GM21528 (cell line): ENCODE results near the gene DENND6B.
A peak's percentile ranks its signal among the peaks of the same experiment; 100 is the strongest.

ENCODE experiments used
- ATAC-seq: cut with Tn5 transposase; IDR thresholded peaks from one replicate; pipeline ENCODE4 v1.9.1; 2021; ENCODE audit warnings: mild to moderate bottlenecking, moderate library complexity; ENCODE audit not compliant: unreplicated experiment, low FRiP score

DENND6B gene

DNA sequence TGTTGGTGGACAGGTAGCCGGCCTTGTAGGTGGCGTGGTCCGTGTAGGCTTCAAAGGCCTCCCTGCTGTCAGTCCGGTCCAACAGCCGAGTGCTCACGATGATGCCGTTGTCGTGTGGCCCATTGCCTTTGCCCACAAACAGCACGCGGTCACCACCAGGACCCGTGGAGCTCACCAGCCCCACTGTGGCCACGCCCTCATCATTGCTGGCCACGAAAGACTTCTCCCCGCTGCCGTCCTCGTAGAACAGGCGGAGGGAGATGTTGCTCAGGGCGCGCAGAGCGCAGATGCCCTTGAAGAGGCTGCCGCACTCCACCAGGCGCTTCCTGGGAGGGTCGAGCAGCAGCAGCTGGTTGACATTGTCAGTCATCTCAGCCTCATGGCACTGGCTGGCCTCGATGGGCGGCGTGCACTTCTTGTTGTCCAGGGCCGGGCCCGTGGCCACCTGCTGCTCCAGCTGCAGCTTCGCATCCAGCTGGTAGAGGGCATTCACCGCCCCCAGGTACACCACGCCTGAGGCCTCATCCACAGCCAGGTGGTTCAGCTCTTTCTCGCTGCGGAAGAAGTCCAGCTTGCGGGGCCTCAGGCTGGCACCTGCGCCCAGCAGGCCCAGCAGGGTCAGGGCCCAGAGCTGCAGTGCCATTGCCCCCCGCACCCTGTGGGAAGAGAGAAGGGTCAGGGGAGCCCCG is 36.7 kb downstream of the DENND6B start:
- no peak for ATAC-seq

GRCh38 chr22:50289151-50289941 is 37.5 kb downstream of the DENND6B start:
- no peak for ATAC-seq

DNA sequence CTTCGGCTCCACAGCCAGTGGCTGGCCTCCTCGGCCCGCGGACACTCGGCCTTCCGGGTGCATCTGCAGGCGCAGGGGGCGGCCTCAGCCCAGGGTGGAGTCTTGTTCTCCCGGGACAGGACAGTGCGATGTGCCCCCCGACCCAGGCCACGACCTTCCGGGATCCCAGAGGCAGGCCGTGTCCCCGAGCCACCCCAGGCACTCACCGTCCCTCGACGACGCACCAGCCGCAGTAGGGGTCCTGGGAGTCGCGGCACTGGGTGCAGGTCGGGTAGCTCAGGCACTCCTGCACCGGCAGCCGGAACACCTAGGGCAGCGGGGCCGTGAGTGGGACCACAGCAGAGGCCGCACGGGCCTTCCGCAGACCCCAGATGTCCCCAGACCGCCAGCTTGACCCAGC is 39.1 kb downstream of the DENND6B start:
- ATAC-seq, result no peak

DNA sequence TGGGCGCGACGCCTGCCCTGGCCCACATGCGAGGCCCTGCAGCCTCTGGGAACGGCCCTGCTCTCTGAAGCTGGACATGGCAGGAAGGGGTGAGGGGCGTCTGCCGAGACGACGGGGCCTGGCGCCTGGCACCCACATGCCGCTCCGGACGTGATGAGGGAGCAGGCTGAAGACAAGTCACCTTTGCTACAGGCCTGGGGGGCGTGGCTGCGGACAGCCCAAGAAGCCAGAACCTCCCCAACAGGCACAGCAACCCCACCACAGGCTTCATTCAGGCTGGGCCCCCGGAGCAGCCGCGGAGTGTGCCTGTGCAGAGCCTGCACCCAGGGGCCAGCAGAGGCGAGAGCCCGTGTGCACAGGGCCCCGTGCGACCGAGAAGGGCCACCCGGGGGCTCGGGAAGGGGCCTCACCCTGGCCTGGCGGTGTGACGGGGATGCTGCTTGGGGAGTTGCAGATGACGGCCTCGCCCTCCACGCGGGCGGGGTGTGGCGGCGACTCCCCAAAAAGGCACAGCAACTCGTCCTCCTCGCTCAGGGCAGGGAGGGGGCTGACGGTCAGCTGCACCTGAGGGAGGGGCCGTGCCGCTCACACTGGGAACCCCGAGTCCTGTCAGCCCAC is 40.0 kb downstream of the DENND6B start:
- no peak for ATAC-seq

DNA sequence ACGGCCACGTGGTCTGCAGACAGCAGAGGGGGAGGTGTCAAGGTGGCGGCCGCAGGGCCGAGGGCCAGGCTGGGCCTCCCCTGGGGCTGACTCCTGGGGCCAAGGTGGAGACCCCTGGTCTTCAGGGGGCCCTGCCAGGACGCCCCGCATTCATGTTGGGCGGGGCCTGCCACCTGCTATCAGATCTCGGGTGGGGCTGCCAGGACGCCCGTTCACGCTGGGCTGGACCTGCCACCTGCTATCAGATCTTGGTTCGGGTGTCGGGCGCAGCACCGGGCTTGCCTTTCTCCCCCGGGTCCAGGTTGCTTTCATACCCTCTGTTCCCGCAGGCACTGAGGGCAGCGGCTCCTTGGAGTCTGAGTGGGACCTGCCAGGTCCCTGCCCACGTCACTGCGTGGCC is 40.5 kb downstream of the DENND6B start:
- no peak for ATAC-seq

DNA sequence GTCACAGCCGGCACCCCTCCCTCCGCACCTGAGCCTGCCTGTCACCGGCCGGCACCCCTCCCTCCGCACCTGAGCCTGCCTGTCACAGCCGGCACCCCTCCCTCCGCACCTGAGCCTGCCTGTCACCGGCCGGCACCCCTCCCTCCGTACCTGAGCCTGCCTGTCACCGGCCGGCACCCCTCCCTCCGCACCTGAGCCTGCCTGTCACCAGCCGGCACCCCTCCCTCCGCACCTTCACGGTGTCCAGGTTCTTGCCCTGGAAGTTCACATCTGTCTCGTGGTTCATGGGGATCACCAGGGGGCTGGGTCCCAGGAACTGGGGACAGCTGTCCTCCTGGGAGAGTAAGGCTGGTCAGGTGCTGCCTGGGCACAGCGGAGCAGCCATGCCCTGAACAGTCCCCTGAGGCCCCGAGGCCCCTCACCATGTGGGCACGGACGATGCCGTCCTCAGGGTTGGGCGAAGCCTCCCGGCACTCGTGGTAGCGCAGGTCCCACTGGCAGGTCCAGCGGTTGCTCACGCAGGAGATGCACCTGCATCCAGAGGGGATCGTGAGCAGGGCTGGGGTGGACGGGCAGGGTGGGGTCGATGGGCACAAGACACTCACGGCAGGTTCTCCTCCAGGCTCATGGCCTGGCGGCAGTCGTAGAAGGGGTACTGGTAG is 41.1 kb downstream of the DENND6B start:
- ATAC-seq, result no peak

DNA sequence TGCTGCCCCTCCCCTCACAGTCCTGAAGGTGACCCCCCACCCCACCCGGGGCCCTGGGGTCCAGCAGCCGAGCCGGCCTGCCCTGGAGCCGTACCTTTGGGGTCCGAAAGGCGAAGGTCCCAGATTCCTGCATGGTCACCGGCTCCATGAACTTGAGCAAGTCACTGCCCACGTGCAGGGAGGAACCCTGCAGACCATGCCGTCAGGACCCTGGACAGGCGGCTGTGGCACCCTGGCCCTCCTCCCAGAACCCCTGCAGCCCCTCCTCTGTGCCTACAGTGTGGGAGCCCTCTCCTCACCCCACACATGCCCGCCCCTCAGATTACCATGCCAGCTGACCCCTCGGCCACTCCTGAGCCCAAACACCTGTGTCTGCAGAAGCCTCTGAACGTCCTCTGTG is 42.3 kb downstream of the DENND6B start:
- ATAC-seq, result no peak

DNA sequence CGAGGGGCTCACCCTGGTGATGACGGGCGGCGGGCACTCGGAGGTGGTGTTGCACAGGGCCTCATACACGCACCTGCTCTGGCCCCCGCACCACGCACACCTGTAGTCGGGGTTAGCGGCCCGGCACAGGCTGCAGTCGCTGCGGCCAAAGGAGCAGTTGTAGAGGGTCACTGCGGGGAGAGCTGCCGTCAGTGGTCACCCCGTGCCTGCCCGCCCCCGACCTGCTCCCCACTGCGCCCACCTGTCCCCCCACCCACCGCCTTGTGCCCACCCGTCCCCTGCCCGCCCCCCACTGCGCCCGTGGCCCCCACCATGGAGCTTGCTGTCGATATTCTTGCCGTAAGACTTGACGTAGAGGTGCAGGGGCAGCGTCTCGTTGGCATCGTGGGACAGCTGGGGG is 43.0 kb downstream of the DENND6B start:
- no peak for ATAC-seq

- ATAC-seq, result no peak
Measured at GRCh38 chr22:50282361-50283155, 44.3 kb downstream of the DENND6B start.

GRCh38 chr22:50281957-50282356 is 44.9 kb downstream of the DENND6B start:
- no peak for ATAC-seq

DNA sequence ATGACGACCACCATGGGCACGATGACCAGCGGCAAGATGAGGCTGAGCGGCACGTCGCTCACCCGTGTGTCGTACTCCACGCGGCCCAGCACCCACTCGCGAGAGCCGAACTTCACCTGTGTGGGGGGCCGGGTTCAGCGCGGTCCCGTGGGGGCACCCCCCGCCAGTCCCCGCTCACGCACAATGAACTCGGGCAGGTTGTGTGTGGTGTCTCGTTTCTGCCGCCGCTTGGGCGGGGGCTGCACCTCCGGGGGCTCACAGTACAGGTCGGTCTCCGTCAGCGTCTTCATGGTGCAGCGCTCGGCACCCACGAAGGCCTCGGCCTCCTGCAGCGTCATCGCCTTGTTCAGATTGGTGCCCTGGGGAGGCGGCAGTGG is 45.4 kb downstream of the DENND6B start:
- no peak for ATAC-seq

DNA sequence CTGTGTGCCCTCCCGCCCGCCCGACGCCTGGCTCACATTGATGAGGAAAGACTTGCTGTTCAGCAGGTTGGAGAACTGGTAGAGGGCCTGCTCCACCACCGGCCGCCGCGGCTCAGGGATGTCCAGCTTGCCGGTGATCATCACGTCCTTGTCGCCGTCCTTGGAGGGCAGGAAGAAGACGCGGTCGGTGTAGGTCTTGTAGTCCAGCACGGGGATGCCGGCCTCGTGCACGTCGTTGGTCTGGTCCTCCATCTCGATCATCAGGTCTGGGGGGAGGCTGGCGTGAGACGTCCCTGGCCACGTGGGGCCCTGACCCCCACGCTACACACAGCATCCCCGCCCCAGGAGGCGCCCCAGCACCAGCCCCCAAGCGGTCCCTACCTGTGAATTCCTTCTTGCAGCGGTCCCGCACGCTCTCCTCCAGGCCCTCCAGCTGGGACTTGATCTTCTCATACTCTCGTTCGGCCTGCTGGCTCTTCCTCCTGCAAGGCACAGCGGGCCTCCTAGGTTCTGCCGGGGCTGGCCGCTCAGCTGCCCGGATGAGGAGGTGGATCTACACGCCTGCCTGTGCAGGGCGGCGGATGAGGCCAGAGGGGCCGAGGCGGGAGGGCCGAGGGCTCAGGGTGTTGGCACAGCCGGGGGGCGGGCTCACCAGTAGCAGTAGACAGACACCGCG is 46.0 kb downstream of the DENND6B start:
- no peak for ATAC-seq

- ATAC-seq, result no peak
Measured at GRCh38 chr22:50280022-50280707, 46.6 kb downstream of the DENND6B start.

DNA sequence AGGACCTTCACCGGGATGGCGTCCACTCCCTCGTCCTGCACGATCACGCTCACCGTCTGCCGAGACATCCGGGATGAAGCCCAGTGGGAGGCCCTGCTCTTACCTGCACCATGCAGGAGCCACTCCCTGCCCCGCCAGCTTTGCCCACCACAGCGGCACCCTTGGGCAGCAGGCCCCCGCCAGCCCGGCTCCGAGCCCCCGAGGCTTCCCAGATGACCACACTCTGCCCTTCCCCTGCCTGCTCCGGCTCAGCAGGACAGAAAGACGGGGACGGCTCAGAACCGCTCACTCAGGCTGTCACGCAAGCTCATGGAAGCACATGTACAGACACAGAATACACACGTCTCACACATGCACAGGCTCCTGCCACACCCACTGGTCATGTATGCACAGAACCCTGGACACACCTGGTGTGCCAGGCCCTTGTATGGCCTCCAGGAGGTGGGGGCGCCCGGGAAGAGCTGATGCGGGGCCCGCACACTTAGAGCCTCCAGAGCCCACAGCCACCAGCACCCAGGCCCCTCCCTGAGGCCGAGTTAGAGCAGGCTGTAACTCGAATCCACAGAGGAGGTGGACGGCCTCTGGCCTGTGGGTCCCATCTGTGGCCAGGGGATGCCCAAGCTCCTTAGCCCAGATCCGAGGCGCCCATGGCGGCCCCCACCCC is 47.7 kb downstream of the DENND6B start:
- ATAC-seq, result no peak

- ATAC-seq, result no peak
Measured at GRCh38 chr22:50278461-50278860, 48.4 kb downstream of the DENND6B start.

DNA sequence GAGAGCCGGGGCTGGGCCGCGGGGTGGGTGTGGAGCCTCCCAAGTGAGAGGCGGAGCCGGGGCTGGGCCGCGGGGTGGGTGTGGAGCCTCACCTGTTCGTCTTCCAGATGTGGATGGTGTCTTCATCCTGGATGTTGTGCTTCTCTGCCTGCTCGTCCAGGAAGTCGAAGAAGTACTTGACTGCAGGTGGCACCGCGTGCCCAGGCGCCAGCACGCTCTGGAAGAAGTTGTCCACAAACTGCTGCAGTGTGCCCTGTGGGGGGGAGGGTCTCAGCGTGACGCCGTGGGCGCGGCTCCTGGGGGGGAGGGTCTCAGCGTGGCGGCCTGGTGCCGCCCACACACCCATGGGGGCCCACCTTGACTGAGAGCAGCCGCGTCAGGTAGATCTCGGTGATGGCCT is 49.1 kb downstream of the DENND6B start:
- no peak for ATAC-seq

- ATAC-seq, result peak; percentile 48
Measured at GRCh38 chr22:50276143-50276542, 50.7 kb downstream of the DENND6B start.

- no peak for ATAC-seq
Measured at GRCh38 chr22:50275181-50276055, 51.4 kb downstream of the DENND6B start.
